HG02642 (cell line): Measurements from ENCODE around the gene RNF175.

Source experiments
- ATAC-seq: cut with Tn5 transposase; IDR thresholded peaks from one replicate; pipeline ENCODE4 v1.9.1; 2021; ENCODE audit warnings: mild to moderate bottlenecking; ENCODE audit not compliant: unreplicated experiment, poor library complexity

Gene RNF175

GRCh38 chr4:153759407-153760316 is at the start of gene RNF175:
TSS of gene RNF175 (minus strand) at chr4:153760024. CDS start at chr4:153759862, 162 bp downstream.
- no peak for ATAC-seq

GRCh38 chr4:153809307-153809706 is 49.5 kb upstream of the RNF175 start:
- ATAC-seq = no peak

GRCh38 chr4:153808175-153808574 is 48.4 kb upstream of the RNF175 start:
- ATAC-seq = no peak

- no peak for ATAC-seq
Observed at GRCh38 chr4:153806073-153806472, 46.2 kb upstream of the RNF175 start.

GRCh38 chr4:153804722-153805121 is 44.9 kb upstream of the RNF175 start:
- ATAC-seq = no peak

- no peak for ATAC-seq
Observed at GRCh38 chr4:153799694-153800074, 39.9 kb upstream of the RNF175 start.

- ATAC-seq = no peak
Observed at GRCh38 chr4:153798901-153799693, 39.3 kb upstream of the RNF175 start.

- ATAC-seq = no peak
Observed at GRCh38 chr4:153798420-153798819, 38.6 kb upstream of the RNF175 start.

GRCh38 chr4:153794006-153794405 is 34.2 kb upstream of the RNF175 start:
- no peak for ATAC-seq

- ATAC-seq = no peak
Observed at GRCh38 chr4:153792618-153793247, 32.9 kb upstream of the RNF175 start.

GRCh38 chr4:153791746-153792617 is 32.2 kb upstream of the RNF175 start:
- ATAC-seq = no peak

- peak; percentile 41 for ATAC-seq
Observed at GRCh38 chr4:153790962-153791551, 31.2 kb upstream of the RNF175 start.

- no peak for ATAC-seq
Observed at GRCh38 chr4:153790500-153790865, 30.7 kb upstream of the RNF175 start.

GRCh38 chr4:153789741-153790499 is 30.1 kb upstream of the RNF175 start:
- no peak for ATAC-seq

- ATAC-seq = no peak
Observed at GRCh38 chr4:153788413-153789276, 28.8 kb upstream of the RNF175 start, which contains the start of gene SFRP2. TSS of gene SFRP2 (minus strand) at chr4:153789083. CDS start at chr4:153788835, 248 bp downstream.

- no peak for ATAC-seq
Observed at GRCh38 chr4:153788051-153788412, 28.2 kb upstream of the RNF175 start.

GRCh38 chr4:153787575-153787974 is 27.8 kb upstream of the RNF175 start:
- no peak for ATAC-seq

- ATAC-seq = no peak
Observed at GRCh38 chr4:153787061-153787560, 27.3 kb upstream of the RNF175 start.
